HG03354 (cell line): Measurements from ENCODE around the gene OLFM1.
"Not testable (repeated sequence)": the region's sequence is repeated elsewhere in the genome, so short reads cannot be mapped to it uniquely, and the experiment has no call there.

ENCODE experiments used
- ATAC-seq: cut with Tn5 transposase; IDR thresholded peaks from one replicate; pipeline ENCODE4 v1.9.1; 2021; ENCODE audit warnings: mild to moderate bottlenecking; ENCODE audit not compliant: unreplicated experiment, poor library complexity, severe bottlenecking

OLFM1 gene

GRCh38 chr9:135101926-135102325 lies 14.5 kb downstream of the OLFM1 start:
- no peak for ATAC-seq

- ATAC-seq: no peak
These were observed 14.9 kb downstream of the OLFM1 start for GRCh38 chr9:135102331-135102730.

DNA sequence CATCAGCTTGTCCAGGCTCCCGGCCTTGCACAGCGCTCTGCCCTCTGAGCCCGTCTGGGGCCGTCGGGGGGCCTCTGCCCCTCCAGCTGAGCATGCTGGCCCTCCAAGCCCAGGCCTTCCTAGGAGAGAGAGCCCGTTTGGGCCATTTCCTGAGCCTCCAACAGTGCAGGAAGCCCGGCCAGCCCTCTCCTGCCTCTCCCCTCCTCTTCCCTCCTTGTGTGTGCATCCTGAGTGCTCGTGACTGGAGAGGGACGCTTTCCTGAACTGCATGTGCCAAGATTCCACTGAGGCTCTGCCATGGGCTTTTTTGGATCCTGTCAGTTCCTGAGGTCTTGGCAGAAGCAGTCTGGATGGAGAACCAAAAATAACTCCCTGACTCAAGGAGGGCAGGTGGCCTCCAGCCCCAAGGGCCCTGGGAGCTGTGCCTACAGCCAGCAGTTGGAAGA lies 15.6 kb downstream of the OLFM1 start:
- ATAC-seq: no peak

DNA sequence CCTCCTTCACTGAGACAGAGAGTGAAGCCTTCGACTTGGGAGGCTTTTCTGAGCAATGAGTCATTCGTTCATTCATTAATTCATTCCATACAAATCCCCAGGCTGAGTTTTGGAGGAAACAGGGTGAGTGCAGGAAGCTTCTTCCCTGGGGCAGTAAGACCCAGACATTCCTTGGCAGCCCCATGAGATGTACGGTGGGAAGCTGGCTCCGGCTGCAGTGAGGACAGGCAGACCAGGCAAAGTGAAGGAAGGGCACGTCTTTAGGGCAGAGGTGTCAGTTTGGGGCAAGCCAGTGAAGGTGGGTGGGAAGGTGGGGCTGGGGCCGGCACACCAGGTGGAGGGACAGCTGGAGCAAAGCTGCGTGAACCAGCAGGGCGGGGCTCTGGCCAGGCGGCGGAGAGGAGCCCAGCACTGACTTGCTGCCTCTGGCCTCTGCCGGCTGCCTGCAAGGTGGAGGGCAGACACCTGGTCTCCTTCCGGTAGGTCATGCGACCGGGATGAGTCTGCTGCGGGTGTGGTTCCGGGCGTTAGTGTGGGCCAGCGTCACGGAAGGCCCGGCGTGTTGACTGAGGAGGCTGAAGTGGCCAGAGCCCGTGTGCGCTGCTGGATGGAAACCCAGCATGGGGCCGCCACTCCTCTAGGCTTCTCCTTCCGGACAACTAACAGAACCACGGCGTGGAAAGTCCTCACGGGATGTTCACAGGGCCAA lies 16.6 kb downstream of the OLFM1 start:
- ATAC-seq: no peak

DNA sequence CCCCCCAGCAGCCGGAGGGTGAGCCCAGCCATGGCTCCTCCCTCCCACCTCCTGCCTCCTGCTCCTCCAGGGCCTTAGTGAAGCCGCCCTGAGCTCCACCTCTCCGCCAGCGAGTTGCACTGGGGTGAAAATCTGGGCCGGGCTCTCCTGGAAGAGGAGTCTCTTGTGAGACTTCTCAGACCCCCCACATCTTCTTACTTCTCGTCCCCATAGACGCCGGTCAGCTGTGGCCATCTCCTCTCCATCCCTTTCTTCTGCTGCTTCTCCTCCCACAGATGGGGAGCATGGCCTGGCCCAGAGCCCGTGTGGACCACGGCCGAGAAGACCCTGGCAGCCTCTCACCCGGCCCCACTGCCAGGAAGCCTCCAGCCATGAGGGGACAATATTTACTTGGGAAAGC lies 17.3 kb downstream of the OLFM1 start:
- no peak for ATAC-seq

DNA sequence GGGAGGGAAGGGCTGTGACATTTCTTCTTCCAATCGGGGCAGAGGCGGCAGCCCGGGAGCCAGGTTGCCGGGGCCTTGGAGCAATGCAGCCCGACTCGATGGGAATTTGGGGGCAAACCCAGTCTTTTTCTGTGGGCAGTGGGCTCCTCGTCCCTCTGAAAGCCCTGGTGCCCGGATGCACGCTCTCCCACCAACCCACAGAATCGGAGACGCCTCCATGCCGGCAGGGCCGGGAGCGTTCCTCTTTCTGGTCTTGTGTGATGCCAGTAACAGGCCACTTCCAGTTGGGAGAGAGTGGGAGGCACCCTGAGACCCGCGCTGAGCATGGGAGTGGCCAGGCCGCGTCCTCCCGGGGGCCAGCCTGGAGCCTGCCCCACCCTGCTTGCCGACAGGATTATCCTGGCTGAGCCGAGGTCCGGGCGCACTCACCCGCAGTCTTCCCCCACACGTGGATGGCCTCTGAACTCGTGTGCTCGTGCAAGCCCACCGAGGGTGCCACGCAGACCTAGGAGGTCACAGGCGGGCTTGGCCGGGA lies 17.8 kb downstream of the OLFM1 start:
- no peak for ATAC-seq

GRCh38 chr9:135105938-135106491 lies 18.5 kb downstream of the OLFM1 start:
- no peak for ATAC-seq

DNA sequence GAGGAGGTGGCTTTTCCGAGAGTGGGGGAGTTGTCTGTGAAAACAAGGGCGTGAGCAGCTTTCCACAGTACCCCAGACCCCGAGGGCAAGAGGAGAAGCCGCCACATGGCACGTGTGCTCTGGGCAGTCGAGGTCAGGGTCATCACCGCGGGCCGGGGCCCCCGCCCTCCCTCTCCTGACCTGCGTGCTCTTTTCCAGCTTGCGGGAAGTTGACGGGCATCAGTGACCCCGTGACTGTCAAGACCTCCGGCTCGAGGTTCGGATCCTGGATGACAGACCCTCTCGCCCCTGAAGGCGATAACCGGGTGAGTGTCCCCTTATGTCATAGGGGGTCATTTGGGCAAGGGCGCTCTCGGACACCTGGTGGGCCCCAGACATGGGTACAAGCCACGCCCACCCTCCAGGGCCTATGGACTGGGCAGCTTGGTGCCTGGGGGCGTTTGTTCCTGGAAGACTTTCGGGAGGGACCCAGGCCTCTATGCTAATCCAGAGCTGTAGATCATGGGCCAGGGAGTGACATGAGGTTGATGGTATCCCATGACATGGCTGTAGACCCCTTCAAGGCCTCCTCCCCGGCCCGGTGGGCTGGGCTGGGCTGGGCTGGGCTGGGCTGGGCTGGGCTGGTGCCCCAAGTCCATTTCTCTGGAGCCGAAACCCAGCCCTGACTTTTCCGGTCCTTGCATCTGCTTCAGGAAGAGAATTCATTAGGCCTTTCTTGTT lies 19.2 kb downstream of the OLFM1 start:
- ATAC-seq: no peak

DNA sequence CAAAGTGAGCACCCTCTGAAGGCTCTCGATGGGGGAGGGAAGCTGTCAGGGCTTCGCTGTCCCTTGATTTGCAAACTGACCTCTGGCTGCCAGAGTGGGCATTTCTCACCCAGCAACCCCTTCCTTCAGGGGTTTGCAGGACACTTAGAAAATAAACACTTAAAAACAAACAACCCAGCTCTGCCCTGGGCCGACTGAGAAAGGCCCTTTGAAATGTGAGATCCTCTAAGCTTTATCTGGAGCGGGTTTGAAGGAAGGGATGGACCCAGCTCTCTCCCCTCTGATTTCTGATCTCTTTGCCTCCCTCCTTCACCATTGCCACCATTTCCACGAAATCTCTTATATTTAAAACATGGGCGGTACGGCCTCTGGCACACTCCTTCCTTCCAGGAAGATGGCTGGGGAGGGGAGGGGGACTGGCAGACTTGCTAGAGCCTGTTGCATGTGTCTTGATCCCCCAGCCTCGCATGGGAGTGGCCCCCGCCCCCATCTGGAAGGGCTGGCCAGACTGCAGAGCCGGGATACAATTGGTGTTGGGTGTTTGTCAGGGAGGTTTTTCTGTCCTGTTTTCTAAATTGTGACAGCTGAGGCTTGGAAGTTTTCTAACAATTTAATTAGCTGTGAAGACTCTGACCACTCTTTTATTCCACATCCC lies 20.2 kb downstream of the OLFM1 start:
- ATAC-seq: no peak

DNA sequence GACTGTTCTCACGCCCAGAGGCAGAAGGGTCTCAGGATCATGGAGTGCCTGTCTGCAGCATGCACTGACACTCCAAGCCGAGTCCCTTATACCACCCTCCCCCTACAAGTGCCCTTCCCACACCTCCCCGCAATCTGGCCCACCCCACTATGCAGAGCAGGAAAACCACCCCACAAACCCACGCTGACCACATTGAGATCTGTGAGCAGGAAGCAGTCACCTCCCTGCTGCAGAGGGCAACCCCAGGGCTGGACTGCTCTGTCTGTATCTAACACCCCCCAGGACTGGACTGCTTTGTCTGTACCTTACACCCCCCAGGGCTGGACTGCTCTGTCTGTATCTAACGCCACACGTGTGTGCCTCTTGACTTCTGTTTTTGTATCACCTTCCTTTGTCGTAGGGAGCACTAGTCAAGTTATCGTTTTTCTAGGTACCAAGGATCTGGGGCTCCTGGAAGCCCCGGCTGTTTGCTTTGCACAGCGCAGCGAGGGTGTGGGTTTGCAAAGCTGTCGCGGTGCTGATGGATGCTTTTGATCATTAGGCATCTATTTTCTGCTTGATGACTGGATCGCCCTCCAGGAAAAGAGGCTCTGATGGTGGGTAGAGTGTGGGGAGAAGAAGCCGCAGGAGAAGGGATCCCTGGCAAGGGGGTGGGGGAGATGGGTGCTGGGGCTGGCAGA lies 21.5 kb downstream of the OLFM1 start:
- no peak for ATAC-seq

DNA sequence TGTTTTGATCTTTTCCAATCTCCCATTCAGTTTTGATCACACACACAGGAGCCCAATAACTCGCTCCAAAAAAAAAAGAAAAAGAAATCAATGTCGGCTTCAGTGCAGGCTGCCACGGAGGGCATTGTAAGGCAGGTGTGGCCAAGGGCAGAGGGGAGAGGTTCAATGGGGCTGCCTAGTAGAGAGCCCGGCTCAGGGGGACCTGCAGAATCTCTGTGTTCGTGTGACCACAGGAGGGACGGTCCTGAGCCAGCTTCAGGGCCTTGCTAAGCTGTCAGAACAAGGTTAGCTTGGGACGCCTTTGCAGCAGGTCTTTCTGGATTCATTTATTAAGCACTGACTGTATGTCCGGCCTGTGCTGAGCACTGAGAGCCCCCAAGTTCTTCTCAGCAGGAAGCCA lies 22.2 kb downstream of the OLFM1 start:
- ATAC-seq: no peak

DNA sequence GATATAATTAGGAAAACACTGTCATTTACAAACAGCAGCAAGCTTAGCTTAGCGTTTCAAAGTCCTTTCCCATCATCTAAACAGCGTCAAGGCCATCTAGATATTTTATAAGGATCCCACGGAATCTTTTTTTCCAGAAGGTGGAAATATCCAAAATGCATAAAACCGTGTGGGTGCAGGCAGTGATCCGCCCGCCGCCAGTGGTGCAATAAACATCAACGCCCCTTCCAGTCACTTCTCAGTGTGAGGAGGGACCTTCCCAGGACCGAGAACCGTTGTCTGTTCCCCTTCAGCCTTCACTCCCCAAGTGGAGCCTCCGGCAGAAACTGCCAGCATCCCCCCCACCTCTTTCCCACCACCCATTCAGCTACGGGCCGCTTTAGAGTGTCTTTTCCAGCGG lies 22.9 kb downstream of the OLFM1 start:
- ATAC-seq: no peak

DNA sequence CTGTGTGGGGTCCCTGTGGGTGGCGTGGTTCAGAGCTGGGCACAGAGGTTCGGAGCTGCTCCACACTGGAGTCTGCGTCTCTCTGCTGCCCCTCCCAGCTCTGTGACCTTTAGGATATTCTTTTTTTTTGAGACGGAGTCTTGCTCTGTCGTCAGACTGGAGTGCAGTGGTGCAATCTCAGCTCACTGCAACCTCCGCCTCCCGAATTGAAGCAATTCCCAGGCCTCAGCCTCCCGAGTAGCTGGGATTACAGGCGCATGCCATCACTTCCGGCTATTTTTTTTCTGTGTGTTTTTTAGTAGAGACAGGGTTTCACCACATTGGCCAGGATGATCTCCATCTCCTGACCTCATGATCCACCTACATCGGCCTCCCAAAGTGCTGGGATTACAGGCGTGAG lies 24.1 kb downstream of the OLFM1 start:
- not testable (repeated sequence) for ATAC-seq

GRCh38 chr9:135116371-135116770 lies 28.9 kb downstream of the OLFM1 start:
- ATAC-seq: no peak

DNA sequence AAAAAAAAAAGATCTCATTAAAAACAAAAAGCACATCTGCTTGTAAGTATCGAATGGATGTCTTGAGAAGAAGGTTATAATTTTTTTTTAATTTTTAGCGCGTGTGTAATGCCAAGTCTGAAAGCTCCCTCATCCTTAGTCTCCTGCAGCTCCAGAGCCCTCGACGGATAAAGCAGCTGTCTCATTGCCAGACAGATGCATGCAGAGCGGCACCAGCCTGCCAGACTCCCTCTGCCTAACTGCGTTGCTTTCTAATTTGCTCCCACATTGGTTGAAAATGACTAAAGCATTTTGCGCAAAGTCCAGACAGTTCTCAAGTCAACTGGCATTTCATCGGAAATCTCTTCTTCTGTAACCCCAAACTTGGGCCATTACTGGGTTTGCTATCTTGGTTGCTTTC lies 29.4 kb downstream of the OLFM1 start:
- no peak for ATAC-seq

GRCh38 chr9:135117281-135117680 lies 29.8 kb downstream of the OLFM1 start:
- no peak for ATAC-seq

GRCh38 chr9:135119496-135120064 lies 32.1 kb downstream of the OLFM1 start:
- no peak for ATAC-seq

- ATAC-seq: no peak
These were observed 32.8 kb downstream of the OLFM1 start for GRCh38 chr9:135120249-135120648.

- no peak for ATAC-seq
These were observed 34.8 kb downstream of the OLFM1 start for GRCh38 chr9:135122316-135122715.
